ENCODE measurements around the gene ZBTB32. TPM values are rescaled to one million over a fixed set of nuclear protein-coding genes. Genes with fewer than 3 reads are reported as not detected.

ZBTB32 gene
- total and polyA plus RNA-seq, 11 donors: 0.24 TPM; not detected in 10

DNA sequence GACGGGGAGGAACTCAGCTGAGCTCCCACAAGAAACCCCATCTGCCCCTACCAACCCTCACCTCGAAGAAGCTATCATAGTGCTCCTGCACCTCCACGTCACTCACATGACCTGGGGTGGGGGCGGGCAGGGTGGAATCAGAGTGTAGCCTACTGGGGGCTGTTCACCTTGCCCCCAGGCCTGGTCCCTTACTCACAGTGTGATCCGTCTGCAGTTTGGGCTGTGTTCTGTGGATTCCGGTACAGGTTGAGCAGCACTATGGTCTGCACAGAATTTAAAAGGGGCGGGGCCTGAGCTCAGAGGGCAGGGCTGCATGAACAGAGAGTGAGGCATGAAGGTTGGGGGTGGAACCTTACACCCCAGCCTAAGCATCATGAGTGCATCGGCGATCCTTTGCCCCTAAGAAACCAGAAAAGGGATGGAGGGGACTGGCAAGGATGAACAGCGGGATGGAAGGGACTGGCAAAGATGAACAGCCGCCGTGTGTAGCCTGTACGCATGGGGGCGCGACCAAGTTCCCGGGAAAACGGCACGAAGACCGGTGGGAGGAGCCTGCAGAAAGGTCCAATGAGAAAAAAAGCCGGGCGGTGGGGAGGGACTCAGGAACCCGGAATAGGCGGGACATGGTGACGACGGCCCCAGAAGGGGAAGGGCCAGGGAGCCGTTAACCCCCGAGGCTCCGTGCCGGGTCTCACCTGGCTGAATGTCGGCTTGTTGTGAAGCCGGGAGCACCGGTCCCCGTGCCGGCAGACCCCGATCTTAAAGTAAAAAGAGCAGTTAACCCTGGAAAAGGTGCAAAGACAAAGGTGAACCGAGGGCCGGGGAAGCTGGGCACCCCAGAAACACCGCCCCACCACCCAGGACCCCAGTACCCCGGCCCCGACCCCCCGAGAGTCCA, 40.3 kb downstream of the ZBTB32 start:
- Histone ChIP-seq H3K4me3 (peak overlapping the region; percentile 72 to 100 (median 90)), H3K27me3 (no peaks in the 10 kb centered on the region), H3K27ac (peak overlapping the region; percentile 99 to 100 (median 100)), H3K36me3 (peaks cover 0 to 16% (median 5%) of the 10 kb centered on the region in 9 donors), H3K9me3 (no peaks in the 10 kb centered on the region), H3K4me1 (peaks cover 12 to 74% (median 45%) of the 10 kb centered on the region in 12 donors)
- TF ChIP-seq, protein P1, sequence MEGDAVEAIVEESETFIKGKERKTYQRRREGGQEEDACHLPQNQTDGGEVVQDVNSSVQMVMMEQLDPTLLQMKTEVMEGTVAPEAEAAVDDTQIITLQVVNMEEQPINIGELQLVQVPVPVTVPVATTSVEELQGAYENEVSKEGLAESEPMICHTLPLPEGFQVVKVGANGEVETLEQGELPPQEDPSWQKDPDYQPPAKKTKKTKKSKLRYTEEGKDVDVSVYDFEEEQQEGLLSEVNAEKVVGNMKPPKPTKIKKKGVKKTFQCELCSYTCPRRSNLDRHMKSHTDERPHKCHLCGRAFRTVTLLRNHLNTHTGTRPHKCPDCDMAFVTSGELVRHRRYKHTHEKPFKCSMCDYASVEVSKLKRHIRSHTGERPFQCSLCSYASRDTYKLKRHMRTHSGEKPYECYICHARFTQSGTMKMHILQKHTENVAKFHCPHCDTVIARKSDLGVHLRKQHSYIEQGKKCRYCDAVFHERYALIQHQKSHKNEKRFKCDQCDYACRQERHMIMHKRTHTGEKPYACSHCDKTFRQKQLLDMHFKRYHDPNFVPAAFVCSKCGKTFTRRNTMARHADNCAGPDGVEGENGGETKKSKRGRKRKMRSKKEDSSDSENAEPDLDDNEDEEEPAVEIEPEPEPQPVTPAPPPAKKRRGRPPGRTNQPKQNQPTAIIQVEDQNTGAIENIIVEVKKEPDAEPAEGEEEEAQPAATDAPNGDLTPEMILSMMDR (IDR thresholded peaks at IDR 0.05): peak in 10 of 12 donors; percentile 20 to 69 (median 45)
- no peak for TF ChIP-seq POLR2A (IDR thresholded peaks at IDR 0.05)
- intact Hi-C loops (cut with DNase I): loop anchor here in 6 of 10 donors (1.0 to 10.0 kb wide), 6 partner anchors 28 to 310 kb away; partner anchors contain the start of genes LRFN3 (in 2 of the 6), COX6B1 (in 1 of the 6), THAP8 (in 1 of the 6) and WDR62 (in 1 of the 6)
- ATAC-seq (peak; percentile 69 to 82 (median 74)), DNase-seq (peak; percentile 96 to 98 (median 97))
- WGBS, 4 donors: 6 to 11% (median 9%) methylated on average over 35 to 41 of the region's 41 CpGs

DNA sequence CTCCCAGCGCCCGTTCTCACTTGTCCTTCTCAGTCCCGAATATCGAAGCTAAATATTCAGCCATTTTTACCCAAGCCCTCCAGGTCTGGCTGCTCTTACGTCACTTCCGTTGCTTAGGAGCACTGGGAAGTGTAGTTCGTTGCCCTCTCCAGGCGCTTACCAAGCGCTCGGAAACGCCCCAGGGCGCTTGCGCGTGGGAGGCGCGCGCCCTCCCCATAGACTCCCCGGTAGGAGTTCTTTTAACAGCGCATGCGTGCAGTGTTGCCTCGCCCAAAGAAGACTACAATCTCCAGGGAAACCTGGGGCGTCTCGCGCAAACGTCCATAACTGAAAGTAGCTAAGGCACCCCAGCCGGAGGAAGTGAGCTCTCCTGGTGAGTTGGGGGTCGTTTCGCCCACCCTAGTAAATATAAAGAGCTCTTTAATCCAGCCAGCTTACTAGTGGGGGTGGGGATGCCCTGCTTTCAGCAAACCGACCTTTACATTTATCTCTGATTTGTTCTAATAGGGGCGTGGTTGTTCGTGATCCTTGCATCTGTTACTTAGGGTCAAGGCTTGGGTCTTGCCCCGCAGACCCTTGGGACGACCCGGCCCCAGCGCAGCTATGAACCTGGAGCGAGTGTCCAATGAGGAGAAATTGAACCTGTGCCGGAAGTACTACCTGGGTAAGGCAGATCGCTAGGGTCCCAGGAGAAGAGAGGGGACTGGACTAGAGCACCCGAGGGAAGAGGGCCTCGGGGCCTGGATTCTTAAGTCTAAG, 41.1 kb downstream of the ZBTB32 start, which contains the start of the genes PSENEN and U2AF1L4:
TSS of gene PSENEN (plus strand) at position 324 of the 759 bp plus-strand sequence. CDS start at position 604, 280 bp downstream.
TSS of gene U2AF1L4 (minus strand) at position 91 of the 759 bp plus-strand sequence. CDS start at position 64, 27 bp downstream.
- peaks cover 0 to 16% (median 5%) of the 10 kb centered on the region in 9 donors for H3K36me3 ChIP-seq
- H3K27ac ChIP-seq: peak within 1 kb of the TSS; percentile 99 to 100 (median 100)
- H3K9me3 ChIP-seq: no peaks in the 10 kb centered on the region
- intact Hi-C loops (cut with DNase I): loop anchor here in 5 of 10 donors (1.0 to 10.0 kb wide), 6 partner anchors 29 to 309 kb away; partner anchors contain the start of genes LRFN3 (in 2 of the 5), COX6B1 (in 1 of the 5), THAP8 (in 1 of the 5) and WDR62 (in 1 of the 5)
- WGBS, 4 donors: 0 to 1% (median 0%) methylated on average over 24 to 40 of the region's 40 CpGs
- peak; percentile 98 to 99 (median 98) for DNase-seq
- peak in 1 of 2 donors; percentile 43 for TF ChIP-seq POLR2A (IDR thresholded peaks at IDR 0.05)
- TF ChIP-seq, protein P1 (IDR thresholded peaks at IDR 0.05): peak in 1 of 12 donors; percentile 6
- H3K4me1 ChIP-seq: peaks cover 10 to 72% (median 39%) of the 10 kb centered on the region in 12 donors
- ATAC-seq: peak; percentile 81 to 88 (median 84)
- H3K4me3 ChIP-seq: peak within 1 kb of the TSS; percentile 72 to 100 (median 90)
- H3K27me3 ChIP-seq: no peaks in the 10 kb centered on the region

DNA sequence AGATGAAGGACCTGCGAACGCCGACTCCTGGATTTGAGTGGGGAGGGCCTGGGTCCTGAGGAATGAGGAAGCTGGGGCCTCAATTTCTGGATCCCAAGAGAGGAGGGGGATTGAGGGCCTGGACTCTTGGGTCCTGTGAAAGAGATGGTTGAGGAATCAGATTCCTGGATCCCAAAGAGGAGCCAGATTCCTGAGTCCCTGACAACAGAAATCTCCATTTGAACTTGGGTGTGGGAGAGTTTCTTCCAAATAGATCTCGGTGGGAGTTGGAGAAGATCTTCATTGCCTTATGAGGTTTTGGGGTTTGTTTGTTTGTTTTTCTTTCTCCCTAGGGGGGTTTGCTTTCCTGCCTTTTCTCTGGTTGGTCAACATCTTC, 41.7 kb downstream of the ZBTB32 start:
- Histone ChIP-seq H3K36me3 (peaks cover 0 to 16% (median 5%) of the 10 kb centered on the region in 9 donors), H3K27ac (peak overlapping the region in 11 of 12 donors; percentile 63 to 100 (median 100)), H3K4me1 (peaks cover 10 to 67% (median 35%) of the 10 kb centered on the region in 12 donors), H3K4me3 (peak overlapping the region; percentile 65 to 100 (median 90)), H3K9me3 (no peaks in the 10 kb centered on the region), H3K27me3 (no peaks in the 10 kb centered on the region)
- DNase-seq: no peak
- TF ChIP-seq, protein P1 (IDR thresholded peaks at IDR 0.05): no peak
- TF ChIP-seq POLR2A (IDR thresholded peaks at IDR 0.05): no peak
- 2 to 14% (median 9%) methylated on average over 4 of the region's 4 CpGs for WGBS, 4 donors
- intact Hi-C loops (cut with DNase I): loop anchor here in 4 of 10 donors (5.0 to 10.0 kb wide), 4 partner anchors 99 to 309 kb away; partner anchors contain the start of genes LRFN3 (in 2 of the 4), COX6B1 (in 1 of the 4), THAP8 (in 1 of the 4) and WDR62 (in 1 of the 4)
- no peak for ATAC-seq

All from heart left ventricle (tissue), 16 donors.